HCT116 (cell line): ENCODE data around the gene PAMR1. TPM values are rescaled to one million over a fixed set of nuclear protein-coding genes. Genes with fewer than 3 reads are reported as not detected.

Experiments used
- ATAC-seq: fragments of 200-7000 bp; cut with Tn5 transposase; 2 replicates; pipeline ENCODE4 v1.9.1; 2020; ENCODE audit warnings: mild to moderate bottlenecking, moderate library complexity
- BruUV-seq: library from RNA; stranded (reverse); fragments of 400-500 nt; replicated peaks from 2 replicates; lab custom pipeline; 2021; lab: Mats Ljungman, UMichigan
- CTCF ChIA-PET: fragments of 300-600 bp; sonication (Branson Sonifier 250); formaldehyde crosslinking; loops from one replicate; lab custom pipeline; 2021; ENCODE audit warnings: antibody characterized with exemption; lab: Charles Lee
- POLR2A ChIA-PET: fragments of 300-600, 350-600 bp; sonication (Branson Sonifier 250); formaldehyde crosslinking; loops from one replicate; lab custom pipeline; 2021; ENCODE audit warnings: antibody characterized with exemption; lab: Charles Lee
- RAD21 ChIA-PET, 2 experiments: fragments of 300-600 bp; sonication (Branson Sonifier 250); formaldehyde crosslinking; loops; one replicate each; lab custom pipeline; 2023; ENCODE audit warnings: low total read pairs in 2 of 2; ENCODE audit not compliant: uncharacterized antibody in 2 of 2, unreplicated experiment in 2 of 2, low non-redundant PET in 1 of 2; lab: Charles Lee
- DNase-seq: peaks from one replicate; pipeline ENCODE4 v3.0.0-alpha.2; 2010; ENCODE audit warnings: low read depth, low spot score
- H2AFZ ChIP-seq: fragments of 200-600 bp; shearing (Covaris generic), sonication (generic); 2 replicates; pipeline ENCODE4 v1.6.1; 2017; ENCODE audit warnings: low read depth, mixed run types, mixed read lengths, antibody characterized with exemption, low read length; ENCODE audit not compliant: poor library complexity, severe bottlenecking
- H3K27ac ChIP-seq: 2 replicates; pipeline ENCODE4 v1.5.1; 2012; ENCODE audit warnings: low read depth, low read length
- H3K27me3 ChIP-seq: fragments of 200-600 bp; sonication (generic); 2 replicates; pipeline ENCODE4 v1.6.1; 2016; ENCODE audit warnings: mixed run types, low read length, mixed read lengths; ENCODE audit not compliant: insufficient read depth
- H3K36me3 ChIP-seq, 2 experiments: fragments of 200-500 bp in 1 of 2; fragments of 200-600 bp in 1 of 2; sonication (Bioruptor generic) in 1 of 2; sonication (generic) in 1 of 2; 2 replicates each; pipeline versions ENCODE4 v1.5.1 to v1.6.1; 2014 to 2016; ENCODE audit warnings: low read length in 2 of 2, inconsistent platforms in 1 of 2, mixed read lengths in 1 of 2, mixed run types in 1 of 2; ENCODE audit not compliant: insufficient read depth in 2 of 2, control insufficient read depth in 1 of 2
- H3K4me1 ChIP-seq, 2 experiments: fragments of 200-600 bp in 1 of 2; sonication (generic) in 1 of 2; 2 replicates each; pipeline versions ENCODE4 v1.5.1 to v1.6.1; 2012 to 2017; ENCODE audit warnings: low read length in 2 of 2, inconsistent platforms in 1 of 2, mild to moderate bottlenecking in 1 of 2, mixed read lengths in 1 of 2, mixed run types in 1 of 2, moderate library complexity in 1 of 2; ENCODE audit not compliant: insufficient read depth in 2 of 2, control insufficient read depth in 1 of 2
- H3K4me2 ChIP-seq: fragments of 200-600 bp; sonication (generic); 2 replicates; pipeline ENCODE4 v1.6.1; 2017; ENCODE audit warnings: mixed run types, low read length, mixed read lengths
- H3K4me3 ChIP-seq, 2 experiments: fragments of 200-600 bp in 1 of 2; sonication (generic) in 1 of 2; replicated peaks in 1 of 2; 2 replicates each; pipeline ENCODE4 v1.5.1; 2011 to 2016; ENCODE audit warnings: low read length in 2 of 2, control low read depth in 1 of 2, low read depth in 1 of 2, mild to moderate bottlenecking in 1 of 2, mixed read lengths in 1 of 2, mixed run types in 1 of 2
- H3K79me2 ChIP-seq: fragments of 200-600 bp; sonication (generic); 2 replicates; pipeline ENCODE4 v1.6.1; 2017; ENCODE audit warnings: mild to moderate bottlenecking, mixed run types, low read length, moderate library complexity, mixed read lengths; ENCODE audit not compliant: insufficient read depth
- H3K9ac ChIP-seq: fragments of 200-600 bp; sonication (generic); 2 replicates; pipeline ENCODE4 v1.6.1; 2016; ENCODE audit warnings: low read length, mixed read lengths
- H3K9me2 ChIP-seq: fragments of 200-600 bp; sonication (generic), shearing (Covaris generic); 2 replicates; pipeline ENCODE4 v1.6.1; 2017; ENCODE audit warnings: mixed run types, mild to moderate bottlenecking, moderate library complexity; ENCODE audit not compliant: insufficient read depth
- H3K9me3 ChIP-seq, 2 experiments: fragments of 200-500 bp in 1 of 2; fragments of 200-600 bp in 1 of 2; sonication (Bioruptor generic) in 1 of 2; sonication (generic) in 1 of 2; 2 replicates each; pipeline ENCODE4 v1.6.1; 2014 to 2017; ENCODE audit warnings: low read length in 2 of 2, mixed read lengths in 2 of 2, inconsistent platforms in 1 of 2, low read depth in 1 of 2, mild to moderate bottlenecking in 1 of 2, mixed run types in 1 of 2, moderate library complexity in 1 of 2; ENCODE audit not compliant: control insufficient read depth in 1 of 2, insufficient read depth in 1 of 2
- H4K20me1 ChIP-seq: fragments of 200-600 bp; sonication (generic), shearing (Covaris generic); 2 replicates; pipeline ENCODE4 v1.6.1; 2017; ENCODE audit warnings: mixed run types, mild to moderate bottlenecking, moderate library complexity; ENCODE audit not compliant: insufficient read depth
- ATF3 ChIP-seq: IDR thresholded peaks from 2 replicates; pipeline ENCODE4 v1.6.1; 2012
- CBX3 ChIP-seq: IDR thresholded peaks from 2 replicates; pipeline ENCODE4 v1.6.1; 2012; ENCODE audit warnings: low read depth
- CTCF ChIP-seq, 3 experiments: fragments of 200-600 bp in 1 of 3; sonication (generic) in 1 of 3; IDR thresholded peaks in 2 of 3; conservative IDR thresholded peaks in 1 of 3; 2 replicates each; pipeline ENCODE4 v1.5.1; 2012 to 2017; ENCODE audit warnings: low read depth in 2 of 3, low read length in 2 of 3, antibody characterized with exemption in 1 of 3, borderline replicate concordance in 1 of 3, control low read depth in 1 of 3, mild to moderate bottlenecking in 1 of 3, mixed read lengths in 1 of 3, mixed run types in 1 of 3, moderate library complexity in 1 of 3; ENCODE audit not compliant: insufficient read depth in 1 of 3
- ELF1 ChIP-seq: IDR thresholded peaks from 2 replicates; pipeline ENCODE4 v1.6.1; 2012; ENCODE audit warnings: low read depth, borderline replicate concordance
- EZH2phosphoT487 ChIP-seq: fragments of 200-600 bp; IDR thresholded peaks from 2 replicates; pipeline ENCODE4 v1.6.1; 2018; ENCODE audit warnings: antibody characterized with exemption, borderline replicate concordance
- JUND ChIP-seq: IDR thresholded peaks from 2 replicates; pipeline ENCODE4 v1.6.1; 2012
- MAX ChIP-seq: IDR thresholded peaks from 2 replicates; pipeline ENCODE4 v1.6.1; 2012
- POLR2A ChIP-seq: IDR thresholded peaks from 2 replicates; pipeline ENCODE4 v1.7.0; 2011; ENCODE audit warnings: borderline replicate concordance; ENCODE audit not compliant: insufficient read depth, insufficient read length; ENCODE audit errors: extremely low read depth
- POLR2AphosphoS5 ChIP-seq: IDR thresholded peaks from 2 replicates; pipeline ENCODE4 v1.6.1; 2011; ENCODE audit warnings: mild to moderate bottlenecking, low read depth, low read length, moderate library complexity
- RAD21 ChIP-seq: IDR thresholded peaks from 2 replicates; pipeline ENCODE4 v1.6.1; 2012; ENCODE audit warnings: low read depth, mild to moderate bottlenecking
- SIN3A ChIP-seq: IDR thresholded peaks from 2 replicates; pipeline ENCODE4 v1.6.1; 2012; ENCODE audit warnings: low read depth
- SP1 ChIP-seq: IDR thresholded peaks from 2 replicates; pipeline ENCODE4 v1.6.1; 2012; ENCODE audit warnings: low read depth
- TCF7L2 ChIP-seq: IDR thresholded peaks from 2 replicates; pipeline ENCODE4 v1.7.0; 2011; ENCODE audit warnings: borderline replicate concordance, inconsistent platforms; ENCODE audit not compliant: insufficient read depth, insufficient read length; ENCODE audit errors: extremely low read depth
- YY1 ChIP-seq: IDR thresholded peaks from 2 replicates; pipeline ENCODE4 v1.6.1; 2011; ENCODE audit warnings: low read length, low read depth, moderate library complexity, mild to moderate bottlenecking; ENCODE audit not compliant: insufficient replicate concordance; ENCODE audit errors: extremely low read depth
- ZFX ChIP-seq: fragments of 450-650 bp; IDR thresholded peaks from 2 replicates; pipeline ENCODE4 v1.6.1; 2017
- intact Hi-C: fragments of 100-400 bp; cut with micrococcal nuclease; formaldehyde crosslinking; loops from 2 replicates; pipeline ENCODE4 v1.10.0; 2022
- total RNA-seq: library from RNA; stranded (reverse); gene quantifications from one replicate; pipeline ENCODE4 v1.2.1, GENCODE V29; 2021; ENCODE audit not compliant: unreplicated experiment

The PAMR1 gene
- total RNA-seq, 1 experiment from 2014 or later = not detected

GRCh38 chr11:35479731-35480130, 45.7 kb downstream of the PAMR1 start:
- Histone ChIP-seq H4K20me1 (no peaks in the 10 kb centered on the region), H3K4me2 (no peak overlapping the region), H3K9ac (no peak overlapping the region), H3K9me3 (peaks cover 0 to 6% of the 10 kb centered on the region in 2 experiments; a peak in 1 of 4 replicates), H3K27me3 (peaks cover 14% of the 10 kb centered on the region; the same call in 1 of the 2 replicates), H3K27ac (no peak overlapping the region), H3K9me2 (no peaks in the 10 kb centered on the region), H3K36me3 (no peaks in the 10 kb centered on the region), H3K4me1 (no peaks in the 10 kb centered on the region), H3K79me2 (no peaks in the 10 kb centered on the region), H3K4me3 (no peak overlapping the region), H2AFZ (no peak overlapping the region)
- ChIA-PET RAD21 (no interaction called here), POLR2A (no interaction called here), CTCF (no interaction called here)
- no peak for TF ChIP-seq ZFX
- TF ChIP-seq RAD21 = no peak
- TF ChIP-seq SP1 = no peak
- no peak for TF ChIP-seq MAX
- no peak for TF ChIP-seq SIN3A
- no peak for TF ChIP-seq JUND
- DNase-seq (no peak), ATAC-seq (no peak)
- no TSS peak for BruUV-seq
- intact Hi-C loops = no loop called here

GRCh38 chr11:35478471-35479091, 46.8 kb downstream of the PAMR1 start:
- H3K4me3 ChIP-seq = no peak overlapping the region
- no peak overlapping the region for H3K4me2 ChIP-seq
- no peak overlapping the region for H2AFZ ChIP-seq
- no peak overlapping the region for H3K27ac ChIP-seq
- no peaks in the 10 kb centered on the region for H3K9me2 ChIP-seq
- no peak overlapping the region for H3K9ac ChIP-seq
- POLR2A ChIA-PET = no interaction called here
- peaks cover 0 to 6% of the 10 kb centered on the region in 2 experiments; a peak in 1 of 4 replicates for H3K9me3 ChIP-seq
- H3K27me3 ChIP-seq = peaks cover 14% of the 10 kb centered on the region; the same call in 1 of the 2 replicates
- ATAC-seq (no peak), DNase-seq (no peak)
- RAD21 ChIA-PET = no interaction called here
- H3K36me3 ChIP-seq = no peaks in the 10 kb centered on the region
- no peaks in the 10 kb centered on the region for H3K4me1 ChIP-seq
- no peaks in the 10 kb centered on the region for H3K79me2 ChIP-seq
- intact Hi-C loops = no loop called here
- CTCF ChIA-PET = no interaction called here
- BruUV-seq = no TSS peak
- H4K20me1 ChIP-seq = no peaks in the 10 kb centered on the region
- TF ChIP-seq POLR2AphosphoS5 (no peak), SIN3A (no peak), EZH2phosphoT487 (no peak), ELF1 (no peak), YY1 (no peak), POLR2A (no peak), CTCF (IDR thresholded peaks at IDR 0.05 in 2 of 3, conservative IDR thresholded peaks at IDR 0.05 in 1 of 3; ENCODE audit: borderline replicate concordance in 1 of 3, insufficient read depth in 1 of 3, low read depth in 2 of 3, low read length in 2 of 3) (no peak), TCF7L2 (no peak), ATF3 (no peak), CBX3 (no peak), RAD21 (no peak), JUND (no peak)
